ES-I3 (cell line): ENCODE results near the gene CITED4.

Experiments used
- H3K36me3 ChIP-seq: 2 replicates; pipeline ENCODE4 v1.6.1; 2013; ENCODE audit warnings: mild to moderate bottlenecking, low read length, control low read depth, moderate library complexity; ENCODE audit not compliant: insufficient read depth
- H3K4me1 ChIP-seq: 2 replicates; pipeline ENCODE4 v1.6.1; 2013; ENCODE audit warnings: mild to moderate bottlenecking, control low read depth, low read length; ENCODE audit not compliant: insufficient read depth
- H3K9ac ChIP-seq: 2 replicates; pipeline ENCODE4 v1.6.1; 2013; ENCODE audit warnings: low read depth, mild to moderate bottlenecking, low read length, moderate library complexity
- H3K9me3 ChIP-seq: 2 replicates; pipeline ENCODE4 v1.6.1; 2013; ENCODE audit warnings: mild to moderate bottlenecking, low read length, moderate library complexity; ENCODE audit not compliant: control insufficient read depth, insufficient read depth

Gene CITED4, protein sequence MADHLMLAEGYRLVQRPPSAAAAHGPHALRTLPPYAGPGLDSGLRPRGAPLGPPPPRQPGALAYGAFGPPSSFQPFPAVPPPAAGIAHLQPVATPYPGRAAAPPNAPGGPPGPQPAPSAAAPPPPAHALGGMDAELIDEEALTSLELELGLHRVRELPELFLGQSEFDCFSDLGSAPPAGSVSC

DNA sequence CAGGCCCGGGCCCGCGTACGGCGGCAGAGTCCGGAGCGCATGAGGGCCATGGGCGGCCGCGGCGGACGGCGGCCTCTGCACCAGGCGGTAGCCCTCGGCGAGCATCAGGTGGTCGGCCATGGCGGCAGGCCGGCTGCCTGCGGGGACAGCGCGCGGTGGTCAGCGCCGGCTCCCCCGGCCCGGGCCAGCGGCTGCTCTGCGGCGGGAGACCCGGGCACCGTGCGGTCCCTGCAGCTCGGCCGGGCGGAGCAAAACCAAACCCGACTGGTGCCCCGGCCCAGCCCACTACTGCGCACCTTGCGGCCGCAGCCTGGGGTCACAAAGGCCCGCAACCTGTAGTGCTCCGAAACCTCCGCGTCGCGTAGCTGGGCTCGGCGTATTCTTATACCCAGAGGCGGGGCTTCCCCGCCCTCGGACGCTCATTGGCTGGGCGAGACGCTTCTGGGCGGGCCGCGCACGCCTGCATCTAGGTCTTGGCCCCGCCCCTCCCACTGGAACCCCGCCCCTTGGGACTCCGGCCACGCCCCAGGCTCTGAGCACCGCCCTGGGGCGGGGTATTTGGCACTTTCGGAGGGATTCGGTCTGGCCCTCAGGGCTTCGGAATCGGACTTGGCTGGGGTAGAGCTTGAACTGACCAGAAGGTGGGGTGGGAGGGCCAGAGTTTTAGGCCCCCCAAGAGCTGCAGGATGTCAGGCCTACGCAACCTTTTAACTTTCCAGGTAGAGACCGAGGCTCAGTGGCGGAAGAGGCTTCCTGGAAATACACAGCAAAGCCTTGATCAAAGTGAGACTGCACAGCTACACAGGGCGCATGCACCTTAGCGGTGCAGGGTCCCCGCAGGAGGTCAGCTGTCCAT lies at the start of gene CITED4:
Gene CITED4, minus strand, starts transcription at position 356 of the 856 bp plus-strand sequence. Its CDS starts 236 bp downstream, at position 120.
- Histone ChIP-seq H3K9me3 (no peaks in the 10 kb centered on the region), H3K4me1 (peaks cover 8% of the 10 kb centered on the region), H3K9ac (peak within 1 kb of the TSS; percentile 74), H3K36me3 (no peaks in the 10 kb centered on the region)

DNA sequence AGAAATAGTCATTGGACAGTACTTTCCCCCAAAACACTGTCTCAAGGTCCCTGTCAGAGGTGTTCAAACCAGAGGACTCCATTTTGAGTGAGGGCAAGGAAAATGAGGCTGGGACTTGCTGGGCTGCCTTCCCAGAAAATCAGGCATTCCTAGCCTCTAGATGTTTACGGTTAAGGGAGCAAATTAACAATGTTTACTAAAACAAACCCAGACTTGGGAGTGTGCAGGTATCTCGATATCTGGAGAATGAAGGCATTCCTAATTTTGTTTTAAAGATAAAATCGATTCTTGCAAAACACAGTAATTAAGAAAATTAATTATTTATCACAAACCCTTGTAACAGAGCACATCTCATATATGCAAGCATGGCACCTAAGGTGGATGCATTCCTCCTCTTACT lies 48.9 kb upstream of the CITED4 start:
- H3K9me3 ChIP-seq = no peaks in the 10 kb centered on the region
- no peaks in the 10 kb centered on the region for H3K4me1 ChIP-seq
- no peaks in the 10 kb centered on the region for H3K36me3 ChIP-seq
- H3K9ac ChIP-seq = no peak overlapping the region

DNA sequence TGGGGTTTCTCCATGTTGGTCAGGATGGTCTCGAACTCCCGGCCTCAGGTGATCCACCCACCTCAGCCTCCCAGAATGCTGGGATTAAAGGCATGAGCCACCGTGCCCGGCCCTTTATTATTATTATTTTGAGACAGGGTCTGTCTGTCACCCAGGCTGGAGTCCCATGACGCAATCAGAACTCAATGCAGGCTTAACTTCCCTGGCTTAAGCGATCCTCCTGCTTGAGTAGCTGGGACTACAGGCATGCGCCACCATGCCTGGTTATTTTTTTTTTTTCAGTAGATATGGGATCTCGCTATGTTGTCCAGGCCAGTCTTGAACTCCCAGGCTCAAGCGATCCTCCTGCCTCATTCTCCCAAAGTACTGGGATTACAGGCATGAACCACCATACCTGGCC lies 47.1 kb upstream of the CITED4 start:
- Histone ChIP-seq H3K9me3 (no peaks in the 10 kb centered on the region), H3K36me3 (no peaks in the 10 kb centered on the region), H3K4me1 (no peaks in the 10 kb centered on the region), H3K9ac (no peak overlapping the region)

DNA sequence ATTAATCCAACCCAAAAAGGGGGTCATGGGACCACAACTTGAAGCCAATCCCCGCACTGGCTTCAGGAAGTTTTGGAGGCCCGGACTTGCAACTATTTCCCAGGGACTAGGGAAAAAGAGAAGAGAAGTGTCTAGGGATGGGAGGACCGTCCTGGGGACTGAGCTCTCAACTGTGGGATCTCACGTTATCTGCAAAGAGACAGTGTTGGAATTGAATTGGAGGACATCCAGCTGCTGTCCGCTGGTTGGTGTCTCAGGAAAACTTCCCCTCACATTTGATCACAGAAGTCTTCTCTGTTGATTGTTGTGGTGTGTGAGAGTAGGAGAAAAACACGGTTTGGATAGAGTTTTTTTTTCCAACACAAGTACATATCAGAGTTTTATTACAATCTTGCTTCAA lies 46.2 kb upstream of the CITED4 start:
- Histone ChIP-seq H3K36me3 (no peaks in the 10 kb centered on the region), H3K9ac (no peak overlapping the region), H3K4me1 (no peaks in the 10 kb centered on the region)

GRCh38 chr1:40907899-40908298 lies 45.7 kb upstream of the CITED4 start:
- Histone ChIP-seq H3K4me1 (no peaks in the 10 kb centered on the region), H3K9ac (no peak overlapping the region), H3K36me3 (no peaks in the 10 kb centered on the region), H3K9me3 (no peaks in the 10 kb centered on the region)

More for the DNA sequence above, 46.2 kb upstream of the CITED4 start:
- no peaks in the 10 kb centered on the region for H3K9me3 ChIP-seq

DNA sequence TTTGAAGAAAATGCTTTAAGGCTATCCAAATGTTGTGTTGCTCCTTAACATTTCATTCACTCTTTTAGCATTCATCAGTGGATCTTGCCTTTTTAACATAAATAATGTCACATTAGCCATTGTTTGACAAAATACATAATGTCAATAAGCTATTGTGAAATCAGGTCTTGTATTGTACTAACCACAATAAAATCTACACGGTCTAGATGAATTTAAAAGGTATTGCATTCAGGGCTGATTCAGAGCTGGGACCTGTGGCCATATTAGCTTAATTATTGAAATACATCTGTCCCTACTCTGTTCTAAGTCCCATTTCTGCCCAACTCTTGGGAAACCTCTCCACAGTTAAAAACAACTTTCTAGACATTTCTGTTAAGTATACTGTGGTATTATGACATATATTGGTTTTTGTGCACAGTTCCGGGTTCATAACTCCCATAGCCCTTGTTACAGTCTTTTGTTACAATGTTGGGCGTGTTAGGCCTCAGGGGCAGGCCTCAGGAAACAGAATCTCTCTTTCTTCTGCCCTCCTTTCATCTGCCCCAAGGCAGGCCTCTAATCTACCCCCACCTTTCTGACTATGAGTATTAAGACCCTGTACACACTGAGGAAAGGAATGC lies 44.7 kb upstream of the CITED4 start:
- Histone ChIP-seq H3K4me1 (no peaks in the 10 kb centered on the region), H3K9ac (no peak overlapping the region), H3K36me3 (no peaks in the 10 kb centered on the region), H3K9me3 (no peaks in the 10 kb centered on the region)

- Histone ChIP-seq H3K9me3 (no peaks in the 10 kb centered on the region), H3K4me1 (no peaks in the 10 kb centered on the region), H3K36me3 (no peaks in the 10 kb centered on the region), H3K9ac (no peak overlapping the region)
Measured at GRCh38 chr1:40905061-40905460, 42.9 kb upstream of the CITED4 start.

GRCh38 chr1:40903106-40903505 lies 40.9 kb upstream of the CITED4 start:
- Histone ChIP-seq H3K36me3 (no peaks in the 10 kb centered on the region), H3K9ac (no peak overlapping the region)

DNA sequence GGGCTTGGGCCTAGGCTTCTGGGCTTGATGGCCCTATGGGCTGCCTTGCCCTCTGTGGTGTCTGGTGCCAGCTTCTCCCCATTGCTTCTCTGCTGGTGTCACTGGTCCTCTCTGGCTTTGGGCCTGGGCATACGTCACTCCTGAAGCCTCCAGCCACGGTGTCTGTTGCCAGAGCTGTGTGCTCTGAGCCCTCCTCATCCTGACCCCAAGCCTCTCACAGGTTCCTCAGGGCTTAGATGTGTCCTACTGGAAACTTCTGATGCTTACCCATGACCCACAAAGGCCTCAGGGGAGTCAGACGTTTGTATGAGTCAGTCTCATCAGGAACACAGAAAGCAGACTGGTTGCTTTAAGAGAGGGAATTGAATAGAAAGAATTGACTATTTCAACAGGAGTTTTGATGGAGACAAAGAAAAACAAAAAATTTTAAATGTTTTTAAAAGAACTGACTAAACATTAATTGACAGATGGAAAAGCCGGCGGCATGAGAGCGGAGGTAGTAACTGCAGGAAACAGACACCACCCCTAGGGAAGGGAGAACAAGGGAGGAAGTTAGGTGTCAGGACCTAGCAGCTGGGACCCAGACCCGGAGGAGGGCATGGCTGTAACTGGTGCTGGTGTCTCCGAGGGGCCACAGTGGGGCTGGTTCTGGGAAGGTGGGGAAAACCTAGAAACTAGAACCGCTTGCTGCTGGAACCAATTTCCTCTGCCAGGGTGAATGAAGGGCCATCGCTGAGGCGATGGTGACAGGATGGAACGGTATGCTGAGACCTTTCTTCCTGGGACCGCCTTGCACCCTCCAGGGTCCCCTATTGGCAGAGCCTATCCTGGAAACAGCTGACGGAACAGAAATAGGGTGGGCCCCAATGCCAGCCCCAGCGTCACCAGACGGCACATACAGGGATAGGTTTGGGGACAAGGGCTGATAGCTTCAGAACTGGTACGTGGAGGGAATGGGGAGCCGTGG lies 40.0 kb upstream of the CITED4 start:
- no peaks in the 10 kb centered on the region for H3K9me3 ChIP-seq
- H3K36me3 ChIP-seq = no peaks in the 10 kb centered on the region
- H3K9ac ChIP-seq = no peak overlapping the region
- no peaks in the 10 kb centered on the region for H3K4me1 ChIP-seq

More at GRCh38 chr1:40903106-40903505, 40.9 kb upstream of the CITED4 start:
- H3K4me1 ChIP-seq = no peaks in the 10 kb centered on the region
- no peaks in the 10 kb centered on the region for H3K9me3 ChIP-seq

- Histone ChIP-seq H3K4me1 (no peaks in the 10 kb centered on the region), H3K9me3 (0 out of 2 replicates have a peak, but pooled peaks cover 3% of the 10 kb centered on the region), H3K9ac (no peak overlapping the region), H3K36me3 (no peaks in the 10 kb centered on the region)
Measured at GRCh38 chr1:40899230-40899870, 37.2 kb upstream of the CITED4 start.

DNA sequence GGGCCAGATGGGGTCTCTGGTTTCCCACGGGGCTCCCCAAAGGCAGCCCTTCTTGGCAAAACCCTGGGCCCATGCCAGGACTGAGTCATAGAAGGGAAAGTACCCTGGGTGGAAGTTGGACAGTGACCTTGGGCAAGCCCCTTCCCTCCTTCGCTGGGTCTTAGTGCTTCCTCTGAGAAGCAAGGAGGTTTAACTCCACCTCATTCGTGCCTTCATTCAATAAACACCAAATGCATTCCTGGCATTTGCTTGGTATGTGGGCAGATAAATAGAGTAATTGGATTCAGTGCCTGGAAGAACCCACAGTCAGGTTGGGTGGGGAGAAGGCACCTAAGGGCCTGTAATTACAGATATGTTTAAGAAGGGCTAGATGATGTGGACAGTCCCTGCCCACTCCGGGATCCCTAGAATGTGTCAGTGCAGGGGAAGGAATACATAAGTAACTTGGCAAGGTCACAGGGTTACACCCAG lies 36.3 kb upstream of the CITED4 start:
- Histone ChIP-seq H3K9me3 (0 out of 2 replicates have a peak, but pooled peaks cover 3% of the 10 kb centered on the region), H3K9ac (no peak overlapping the region), H3K4me1 (no peaks in the 10 kb centered on the region), H3K36me3 (no peaks in the 10 kb centered on the region)

DNA sequence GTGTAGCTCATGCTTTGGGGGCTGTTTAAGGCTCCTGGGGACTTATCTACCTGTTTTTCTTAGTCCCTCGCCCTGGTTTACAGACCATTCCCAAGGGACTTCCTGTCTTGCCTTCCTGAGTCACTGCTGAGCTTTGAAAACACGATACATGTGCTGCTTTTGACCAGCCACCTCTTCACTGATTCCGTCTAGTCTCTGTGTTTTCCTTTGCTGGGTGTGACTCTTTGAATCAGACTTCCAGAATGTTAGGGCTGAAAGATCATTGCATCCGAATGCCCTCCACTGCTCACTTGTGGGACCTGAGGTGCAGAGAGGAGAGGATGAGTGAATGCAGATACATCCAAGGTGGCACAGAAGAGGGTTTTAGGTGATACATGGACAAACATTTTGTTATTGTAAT lies 35.4 kb upstream of the CITED4 start:
- no peaks in the 10 kb centered on the region for H3K36me3 ChIP-seq
- 0 out of 2 replicates have a peak, but pooled peaks cover 3% of the 10 kb centered on the region for H3K9me3 ChIP-seq
- no peak overlapping the region for H3K9ac ChIP-seq
- no peaks in the 10 kb centered on the region for H3K4me1 ChIP-seq

DNA sequence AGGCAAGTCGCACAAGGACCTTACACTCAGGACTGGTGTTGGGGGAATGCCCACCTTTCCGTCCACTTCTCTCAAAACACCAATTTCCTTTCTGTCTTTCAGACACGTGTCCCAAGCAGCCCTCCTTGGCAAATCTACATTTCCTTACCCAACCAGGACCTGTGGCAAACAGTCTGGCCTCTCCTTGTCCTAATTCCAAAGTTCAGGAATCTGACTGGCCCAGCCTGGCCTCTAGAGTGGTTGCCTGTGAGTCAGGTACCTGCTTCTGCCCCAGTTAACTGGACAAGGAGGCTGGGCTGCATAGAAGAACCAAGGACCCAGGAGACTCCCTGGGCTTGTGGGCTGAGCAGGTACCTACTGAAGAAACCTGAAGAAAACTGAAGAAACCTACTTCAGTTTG lies 34.3 kb upstream of the CITED4 start:
- Histone ChIP-seq H3K9me3 (0 out of 2 replicates have a peak, but pooled peaks cover 3% of the 10 kb centered on the region), H3K4me1 (no peaks in the 10 kb centered on the region), H3K9ac (no peak overlapping the region), H3K36me3 (no peaks in the 10 kb centered on the region)
